Neuronal stem cell (in vitro differentiated cells): ENCODE results near the gene TMEM147.
A peak's percentile ranks its signal among the peaks of the same experiment; 100 is the strongest.

Experiments
- DNase-seq: peaks from one replicate; pipeline ENCODE4 v3.0.0-alpha.2; 2013; ENCODE audit warnings: low spot score
- H2AFZ ChIP-seq: one replicate; pipeline ENCODE4 v1.6.1; 2013; ENCODE audit warnings: mild to moderate bottlenecking, low read length, inconsistent platforms
- H2AK5ac ChIP-seq: 2 replicates; pipeline ENCODE4 v1.6.1; 2013; ENCODE audit warnings: low read depth, mild to moderate bottlenecking, inconsistent platforms, low read length, moderate library complexity, mixed read lengths
- H2BK120ac ChIP-seq: 2 replicates; pipeline ENCODE4 v1.6.1; 2013; ENCODE audit warnings: low read depth, mild to moderate bottlenecking, inconsistent platforms, low read length, moderate library complexity, mixed read lengths
- H2BK12ac ChIP-seq: one replicate; pipeline ENCODE4 v1.6.1; 2013; ENCODE audit warnings: low read length, inconsistent platforms
- H2BK15ac ChIP-seq: 2 replicates; pipeline ENCODE4 v1.6.1; 2013; ENCODE audit warnings: mild to moderate bottlenecking, low read length, inconsistent platforms, mixed read lengths
- H2BK5ac ChIP-seq: one replicate; pipeline ENCODE4 v1.6.1; 2013; ENCODE audit warnings: inconsistent platforms, mild to moderate bottlenecking, low read length, moderate library complexity
- H3K14ac ChIP-seq: one replicate; pipeline ENCODE4 v1.6.1; 2013; ENCODE audit warnings: low read length, inconsistent platforms
- H3K18ac ChIP-seq: 2 replicates; pipeline ENCODE4 v1.6.1; 2013; ENCODE audit warnings: low read length, inconsistent platforms
- H3K23ac ChIP-seq: 2 replicates; pipeline ENCODE4 v1.6.1; 2013; ENCODE audit warnings: low read depth, mild to moderate bottlenecking, mixed read lengths, low read length, inconsistent platforms; ENCODE audit not compliant: poor library complexity
- H3K27ac ChIP-seq: replicated peaks from 3 replicates; pipeline ENCODE4 v1.5.1; 2013; ENCODE audit warnings: low read length, inconsistent platforms
- H3K27me3 ChIP-seq, 3 experiments: 2 replicates each; pipeline ENCODE4 v1.6.1; 2013; ENCODE audit warnings: low read length in 3 of 3, mild to moderate bottlenecking in 2 of 3, inconsistent platforms in 1 of 3, low read depth in 1 of 3, mixed read lengths in 1 of 3, moderate library complexity in 1 of 3; ENCODE audit not compliant: control insufficient read depth in 3 of 3, insufficient read depth in 3 of 3
- H3K36me3 ChIP-seq, 2 donors: replicated peaks in 1 of 2; 2 replicates each; pipeline ENCODE4 v1.6.1; 2013; ENCODE audit warnings: low read length in 2 of 2; ENCODE audit not compliant: control insufficient read depth in 2 of 2, insufficient read depth in 2 of 2
- H3K4ac ChIP-seq: 2 replicates; pipeline ENCODE4 v1.6.1; 2013; ENCODE audit warnings: inconsistent platforms, mild to moderate bottlenecking, low read length, moderate library complexity
- H3K4me1 ChIP-seq, 2 donors: 1 replicate in 1 of 2; 2 replicates in 1 of 2; pipeline ENCODE4 v1.6.1; 2013; ENCODE audit warnings: low read length in 2 of 2, low read depth in 1 of 2; ENCODE audit not compliant: control insufficient read depth in 2 of 2, insufficient read depth in 1 of 2
- H3K4me2 ChIP-seq: one replicate; pipeline ENCODE4 v1.6.1; 2013; ENCODE audit warnings: mild to moderate bottlenecking, low read length, inconsistent platforms; ENCODE audit not compliant: insufficient read depth, poor library complexity, severe bottlenecking
- H3K4me3 ChIP-seq, 2 donors: 2 replicates each; pipeline ENCODE4 v1.5.1; 2013; ENCODE audit warnings: low read length in 2 of 2, mild to moderate bottlenecking in 2 of 2, inconsistent platforms in 1 of 2, moderate library complexity in 1 of 2
- H3K79me1 ChIP-seq: one replicate; pipeline ENCODE4 v1.6.1; 2013; ENCODE audit warnings: low read depth, mild to moderate bottlenecking, inconsistent platforms, low read length, moderate library complexity
- H3K9ac ChIP-seq: one replicate; pipeline ENCODE4 v1.6.1; 2013; ENCODE audit warnings: mild to moderate bottlenecking, low read depth, low read length, inconsistent platforms; ENCODE audit not compliant: poor library complexity
- H3K9me3 ChIP-seq, 2 donors: replicated peaks in 1 of 2; 2 replicates each; pipeline versions ENCODE3 to v1.6.1; 2013; ENCODE audit warnings: low read length in 2 of 2, mild to moderate bottlenecking in 2 of 2, inconsistent platforms in 1 of 2, low read depth in 1 of 2, mixed read lengths in 1 of 2, moderate library complexity in 1 of 2; ENCODE audit not compliant: control insufficient read depth in 2 of 2, insufficient read depth in 1 of 2
- H4K8ac ChIP-seq: one replicate; pipeline ENCODE4 v1.6.1; 2013; ENCODE audit warnings: low read depth, mild to moderate bottlenecking, inconsistent platforms, low read length, moderate library complexity
- H4K91ac ChIP-seq: one replicate; pipeline ENCODE4 v1.6.1; 2013; ENCODE audit warnings: low read length, low read depth, mild to moderate bottlenecking, inconsistent platforms; ENCODE audit not compliant: poor library complexity
- WGBS, 2 donors: extraction: QIAGEN DNeasy Blood & Tissue Kit; methylation state at CpG; one replicate each; pipeline ENCODE4 v1.1.7; 2013; ENCODE audit warnings: missing lambda C conversion rate in 2 of 2, mixed read lengths in 1 of 2; ENCODE audit not compliant: insufficient read length in 2 of 2, insufficient replicate concordance in 1 of 2; ENCODE audit errors: extremely low coverage in 2 of 2; 5-methylcytosine and 5-hydroxymethylcytosine counted together

TMEM147 gene

DNA sequence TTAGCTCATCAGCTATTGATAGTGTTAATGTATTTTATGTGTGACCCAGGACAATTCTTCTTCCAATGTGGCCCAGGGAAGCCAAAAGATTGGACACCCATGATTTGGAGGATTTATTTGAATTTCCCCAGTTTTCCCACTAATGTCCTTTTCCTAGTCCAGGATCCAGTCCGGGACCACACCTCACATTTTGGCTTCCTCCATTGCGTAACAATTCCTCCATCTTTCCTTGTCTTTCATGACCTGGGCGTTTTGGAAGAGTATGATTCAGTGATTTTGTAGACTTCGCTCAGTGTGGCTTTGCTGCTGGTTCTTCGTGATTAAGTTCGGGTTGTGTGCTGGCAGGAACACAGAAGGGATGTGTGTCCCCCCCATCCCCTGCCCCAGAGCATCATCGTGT, 21.3 kb downstream of the TMEM147 start:
- DNase-seq: no peak
- Histone ChIP-seq H3K4me3 (no peak overlapping the region), H4K8ac (no peak overlapping the region), H3K4me2 (no peak overlapping the region), H2BK15ac (no peak overlapping the region), H4K91ac (no peak overlapping the region), H2BK12ac (no peak overlapping the region), H2BK120ac (no peak overlapping the region), H3K79me1 (peaks cover 2% of the 10 kb centered on the region), H3K4me1 (no peaks in the 10 kb centered on the region), H3K9me3 (no peaks in the 10 kb centered on the region), H3K9ac (no peak overlapping the region), H3K27me3 (peaks cover 0 to 16% (median 2%) of the 10 kb centered on the region in 3 experiments), H3K23ac (no peak overlapping the region), H3K36me3 (no peaks in the 10 kb centered on the region), H3K27ac (no peak overlapping the region), H2AFZ (no peak overlapping the region), H2BK5ac (no peak overlapping the region), H3K4ac (no peak overlapping the region), H2AK5ac (no peak overlapping the region), H3K18ac (no peak overlapping the region), H3K14ac (no peak overlapping the region)
- no CpG with 5 or more reads among the region's 7 CpGs for WGBS, 2 donors

DNA sequence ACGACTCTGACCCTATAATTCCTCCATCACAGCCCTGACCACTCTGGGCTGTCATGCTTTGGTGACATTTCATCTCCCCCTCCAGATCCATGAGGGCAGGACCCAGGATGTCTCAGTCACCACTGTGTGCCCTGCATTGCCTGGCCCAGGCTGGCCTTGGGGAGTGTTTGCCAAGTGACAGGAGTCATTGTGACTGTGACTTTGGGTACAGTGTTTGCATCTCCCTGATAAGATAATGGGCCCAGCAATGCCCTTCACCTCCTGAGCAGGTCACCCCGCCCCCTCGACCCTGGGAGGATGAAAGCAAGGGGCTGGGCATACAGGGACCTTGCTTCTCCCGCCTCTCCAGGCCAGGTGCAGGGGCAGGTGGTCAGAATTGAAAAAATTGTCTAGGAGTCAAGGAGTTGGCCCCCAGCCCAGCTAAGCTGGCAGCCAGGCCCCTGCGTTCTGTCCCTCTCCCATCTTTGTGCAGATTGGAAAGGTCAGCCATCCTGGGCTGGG, 23.9 kb downstream of the TMEM147 start:
- Histone ChIP-seq H2BK120ac (no peak overlapping the region), H2BK5ac (no peak overlapping the region), H3K4ac (no peak overlapping the region), H2BK12ac (no peak overlapping the region), H3K9me3 (peaks cover 0 to 2% of the 10 kb centered on the region in 2 donors), H2AFZ (no peak overlapping the region), H3K27me3 (peaks cover 0 to 10% (median 2%) of the 10 kb centered on the region in 3 experiments), H4K91ac (no peak overlapping the region), H3K18ac (peak overlapping the region; percentile 35), H3K23ac (no peak overlapping the region), H2AK5ac (peak overlapping the region; percentile 52), H3K9ac (peak overlapping the region; percentile 12), H3K36me3 (no peaks in the 10 kb centered on the region), H2BK15ac (no peak overlapping the region), H3K4me2 (no peak overlapping the region), H3K14ac (peak overlapping the region; percentile 84), H3K4me3 (no peak overlapping the region), H3K27ac (no peak overlapping the region), H3K79me1 (no peaks in the 10 kb centered on the region), H4K8ac (peak overlapping the region; percentile 56), H3K4me1 (no peaks in the 10 kb centered on the region)
- no CpG with 5 or more reads among the region's 5 CpGs for WGBS, 2 donors
- DNase-seq: no peak

DNA sequence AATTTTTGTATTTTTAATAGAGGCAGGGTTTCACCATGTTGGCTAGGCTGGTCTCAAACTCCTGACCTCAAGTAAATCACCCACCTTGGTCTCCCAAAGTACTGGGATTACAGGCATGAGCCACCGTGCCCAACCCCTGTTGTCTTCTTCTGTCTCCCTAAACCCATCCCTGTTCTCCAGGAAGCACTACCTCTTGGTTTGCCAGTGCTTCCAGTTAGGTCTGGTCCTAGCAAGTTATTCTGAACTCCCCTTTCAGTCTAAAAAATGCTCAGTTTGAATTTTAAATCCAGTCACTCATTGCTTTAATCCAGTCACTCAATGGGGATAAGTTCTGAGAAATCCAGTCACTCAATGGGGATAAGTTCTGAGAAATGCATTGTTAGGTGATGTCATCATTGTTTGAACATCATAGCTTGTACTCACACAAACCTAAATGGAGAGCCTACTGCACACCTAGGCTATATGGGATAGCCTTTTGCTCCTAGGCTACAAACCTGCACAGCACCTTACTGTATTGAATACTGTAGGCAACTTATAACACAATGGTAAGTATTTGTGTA, 26.1 kb downstream of the TMEM147 start:
- Histone ChIP-seq H2BK120ac (no peak overlapping the region), H4K91ac (no peak overlapping the region), H3K4me3 (no peak overlapping the region), H3K4me1 (no peaks in the 10 kb centered on the region), H2AFZ (no peak overlapping the region), H3K79me1 (no peaks in the 10 kb centered on the region), H3K9ac (no peak overlapping the region), H3K27me3 (peaks cover 0 to 2% (median 0%) of the 10 kb centered on the region in 3 experiments), H3K36me3 (no peaks in the 10 kb centered on the region), H3K27ac (no peak overlapping the region), H2BK5ac (no peak overlapping the region), H3K14ac (no peak overlapping the region), H3K23ac (no peak overlapping the region), H2BK15ac (no peak overlapping the region), H3K4me2 (no peak overlapping the region), H3K4ac (no peak overlapping the region), H2BK12ac (no peak overlapping the region), H3K9me3 (peaks cover 4 to 6% of the 10 kb centered on the region in 2 donors), H3K18ac (no peak overlapping the region), H2AK5ac (no peak overlapping the region), H4K8ac (no peak overlapping the region)
- WGBS, 2 donors: no CpG with 5 or more reads among the region's 1 CpG
- DNase-seq: no peak

DNA sequence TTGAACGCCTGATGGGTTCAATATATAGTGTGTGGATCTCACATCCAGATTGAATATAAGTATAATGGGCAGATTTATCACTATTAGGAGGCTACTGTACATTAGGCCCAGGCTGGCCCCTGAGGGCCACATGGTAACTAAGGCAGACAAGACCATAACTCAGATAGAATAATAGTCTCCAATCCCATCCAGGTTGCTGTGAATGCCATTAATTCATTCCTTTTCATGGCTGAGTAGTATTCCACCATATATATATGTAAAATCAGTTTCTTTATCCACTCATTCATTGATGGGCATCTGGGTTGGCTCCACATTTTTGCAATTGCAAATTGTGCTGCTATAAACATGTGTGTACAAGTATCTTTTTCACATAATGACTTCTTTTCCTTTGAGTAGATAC, 32.5 kb downstream of the TMEM147 start:
- WGBS, 2 donors: no CpG with 5 or more reads among the region's 1 CpG

More for the DNA sequence above, 32.5 kb downstream of the TMEM147 start:
- Histone ChIP-seq H3K18ac (no peak overlapping the region), H2AFZ (no peak overlapping the region), H3K27me3 (no peaks in the 10 kb centered on the region), H3K4me3 (no peak overlapping the region), H3K27ac (no peak overlapping the region), H4K8ac (no peak overlapping the region), H2BK5ac (no peak overlapping the region), H2BK15ac (no peak overlapping the region), H3K9ac (no peak overlapping the region), H3K4me1 (no peaks in the 10 kb centered on the region), H2BK12ac (no peak overlapping the region), H3K4me2 (no peak overlapping the region), H4K91ac (no peak overlapping the region), H3K36me3 (no peaks in the 10 kb centered on the region), H2AK5ac (no peak overlapping the region), H3K4ac (no peak overlapping the region), H3K14ac (no peak overlapping the region), H3K9me3 (peaks cover 10 to 14% of the 10 kb centered on the region in 2 donors), H3K23ac (no peak overlapping the region), H2BK120ac (no peak overlapping the region), H3K79me1 (no peaks in the 10 kb centered on the region)
- no peak for DNase-seq
